Stimulated activated CD8-positive, alpha-beta memory T cell treated with anti-CD3 and anti-CD28 coated beads, Interleukin-12 subunit alpha, Interleukin-12 subunit beta, amount 100 ng/mL, for 1 hour (primary cell): ENCODE measurements around the gene FOSL2.
A peak's percentile ranks its signal among the peaks of the same experiment; 100 is the strongest.
"Not testable (repeated sequence)": the region's sequence is repeated elsewhere in the genome, so short reads cannot be mapped to it uniquely, and the experiment has no call there.

ENCODE experiments used
- DNase-seq: peaks from one replicate; pipeline ENCODE4 v3.0.0-alpha.2; 2020; ENCODE audit warnings: low read depth

The FOSL2 gene

GRCh38 chr2:28357055-28357454 is 35.6 kb upstream of the FOSL2 start:
- no peak for DNase-seq

- DNase-seq: no peak
Measured at GRCh38 chr2:28357948-28358667, 34.5 kb upstream of the FOSL2 start.

- DNase-seq: no peak
Measured at GRCh38 chr2:28358668-28359201, 33.9 kb upstream of the FOSL2 start.

- DNase-seq: peak; percentile 71
Measured at GRCh38 chr2:28359222-28360057, 33.2 kb upstream of the FOSL2 start.

- DNase-seq: no peak
Measured at GRCh38 chr2:28360058-28360717, 32.5 kb upstream of the FOSL2 start.

- DNase-seq: no peak
Measured at GRCh38 chr2:28360718-28361293, 31.9 kb upstream of the FOSL2 start.

- DNase-seq: no peak
Measured at GRCh38 chr2:28361991-28362710, 30.5 kb upstream of the FOSL2 start.

- DNase-seq: no peak
Measured at GRCh38 chr2:28362991-28363521, 29.6 kb upstream of the FOSL2 start.

- no peak for DNase-seq
Measured at GRCh38 chr2:28363686-28364280, 28.9 kb upstream of the FOSL2 start.

- no peak for DNase-seq
Measured at GRCh38 chr2:28364610-28365009, 28.0 kb upstream of the FOSL2 start.

GRCh38 chr2:28365158-28365557 is 27.5 kb upstream of the FOSL2 start:
- no peak for DNase-seq

GRCh38 chr2:28366149-28366495 is 26.5 kb upstream of the FOSL2 start:
- no peak for DNase-seq

- peak; percentile 32 for DNase-seq
Measured at GRCh38 chr2:28366496-28367282, 26.0 kb upstream of the FOSL2 start.

GRCh38 chr2:28367667-28368356 is 24.8 kb upstream of the FOSL2 start:
- DNase-seq: no peak

- no peak for DNase-seq
Measured at GRCh38 chr2:28368357-28368798, 24.3 kb upstream of the FOSL2 start.

- DNase-seq: no peak
Measured at GRCh38 chr2:28369358-28369757, 23.3 kb upstream of the FOSL2 start.

GRCh38 chr2:28370354-28370753 is 22.3 kb upstream of the FOSL2 start:
- DNase-seq: no peak

- DNase-seq: not testable (repeated sequence)
Measured at GRCh38 chr2:28371728-28372127, 20.9 kb upstream of the FOSL2 start.

- DNase-seq: no peak
Measured at GRCh38 chr2:28373854-28374253, 18.8 kb upstream of the FOSL2 start.
